ENCODE data around the gene HIGD1B. TPM values are rescaled to one million over a fixed set of nuclear protein-coding genes. Genes with fewer than 3 reads are reported as not detected.

HIGD1B gene
- total and polyA plus RNA-seq, 2 donors (not counting 3 experiments of a cell fraction or from before 2014, with no cell fraction given): not detected

GRCh38 chr17:44879376-44879775 is 31.7 kb downstream of the HIGD1B start:
- no peak overlapping the region for H3K4me3 ChIP-seq (replicated peaks in 1 of 3; ENCODE audit: insufficient read depth in 1 of 3, low read depth in 1 of 3, low read length in 3 of 3)
- FAIRE-seq: no peak
- no peak overlapping the region for H3K4me2 ChIP-seq (ENCODE audit: insufficient read depth, low read length)
- H3K36me3 ChIP-seq (ENCODE audit: control insufficient read depth in 2 of 2, extremely low read depth in 1 of 2, insufficient read depth in 2 of 2, low read length in 2 of 2): peaks cover 30 to 36% of the 10 kb centered on the region in 2 experiments
- H3K9me3 ChIP-seq (replicated peaks; ENCODE audit: control insufficient read depth, insufficient read depth, low read length): no peaks in the 10 kb centered on the region
- H3K9me1 ChIP-seq (replicated peaks; ENCODE audit: control insufficient read depth, extremely low read depth, insufficient read depth, low read length): no peaks in the 10 kb centered on the region
- dilution Hi-C loops (cut with MboI; ENCODE audit: extremely low pct_ligation_motif_present, low sequenced_read_pairs): no loop called here
- POLR2A ChIA-PET: interaction anchor here (1.3 kb wide), 1 partner anchor 19 kb away, joined by 3 read pairs; no protein-coding TSS in a partner anchor
- H3K4me1 ChIP-seq (ENCODE audit: control insufficient read depth, extremely low read depth, insufficient read depth, low read length): no peaks in the 10 kb centered on the region
- no peak for DNase-seq (ENCODE audit: low read depth, low spot score)
- no peaks in the 10 kb centered on the region for H4K20me1 ChIP-seq (replicated peaks; ENCODE audit: control insufficient read depth, extremely low read depth, insufficient read depth, low read length)
- H3K27ac ChIP-seq (ENCODE audit: insufficient read depth, low read depth, low read length): no peak overlapping the region
- H2AFZ ChIP-seq (ENCODE audit: low read depth, low read length): no peak overlapping the region
- no peak for TF ChIP-seq MAX (IDR thresholded peaks at IDR 0.05; ENCODE audit: insufficient read depth, insufficient read length)
- TF ChIP-seq, protein P1, sequence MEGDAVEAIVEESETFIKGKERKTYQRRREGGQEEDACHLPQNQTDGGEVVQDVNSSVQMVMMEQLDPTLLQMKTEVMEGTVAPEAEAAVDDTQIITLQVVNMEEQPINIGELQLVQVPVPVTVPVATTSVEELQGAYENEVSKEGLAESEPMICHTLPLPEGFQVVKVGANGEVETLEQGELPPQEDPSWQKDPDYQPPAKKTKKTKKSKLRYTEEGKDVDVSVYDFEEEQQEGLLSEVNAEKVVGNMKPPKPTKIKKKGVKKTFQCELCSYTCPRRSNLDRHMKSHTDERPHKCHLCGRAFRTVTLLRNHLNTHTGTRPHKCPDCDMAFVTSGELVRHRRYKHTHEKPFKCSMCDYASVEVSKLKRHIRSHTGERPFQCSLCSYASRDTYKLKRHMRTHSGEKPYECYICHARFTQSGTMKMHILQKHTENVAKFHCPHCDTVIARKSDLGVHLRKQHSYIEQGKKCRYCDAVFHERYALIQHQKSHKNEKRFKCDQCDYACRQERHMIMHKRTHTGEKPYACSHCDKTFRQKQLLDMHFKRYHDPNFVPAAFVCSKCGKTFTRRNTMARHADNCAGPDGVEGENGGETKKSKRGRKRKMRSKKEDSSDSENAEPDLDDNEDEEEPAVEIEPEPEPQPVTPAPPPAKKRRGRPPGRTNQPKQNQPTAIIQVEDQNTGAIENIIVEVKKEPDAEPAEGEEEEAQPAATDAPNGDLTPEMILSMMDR (IDR thresholded peaks at IDR 0.05; ENCODE audit: extremely low read depth in 1 of 2, insufficient read depth in 1 of 2, low read depth in 1 of 2, low read length in 2 of 2): no peak
- H3K79me2 ChIP-seq (ENCODE audit: control insufficient read depth, insufficient read depth, low read length): no peaks in the 10 kb centered on the region
- no TSS peak for BruUV-seq (replicated peaks)
- no peaks in the 10 kb centered on the region for H3K27me3 ChIP-seq (ENCODE audit: control insufficient read depth in 2 of 2, insufficient read depth in 2 of 2, low read length in 2 of 2)
- H3K9ac ChIP-seq (replicated peaks; ENCODE audit: extremely low read depth, insufficient read depth, low read length): no peak overlapping the region
- intact Hi-C loops (cut with micrococcal nuclease): no loop called here
- CTCF ChIA-PET: interaction anchor here (0.7 to 9.3 kb wide), 23 partner anchors 10 to 256 kb away, joined by 3 to 295 read pairs (median 6); partner anchors contain the start of genes ACBD4, ADAM11 and EFTUD2

- Histone ChIP-seq H3K9me3 (replicated peaks; ENCODE audit: control insufficient read depth, insufficient read depth, low read length) (no peaks in the 10 kb centered on the region), H3K27ac (ENCODE audit: insufficient read depth, low read depth, low read length) (no peak overlapping the region), H3K9me1 (replicated peaks; ENCODE audit: control insufficient read depth, extremely low read depth, insufficient read depth, low read length) (no peaks in the 10 kb centered on the region), H3K4me1 (ENCODE audit: control insufficient read depth, extremely low read depth, insufficient read depth, low read length) (no peaks in the 10 kb centered on the region), H3K79me2 (ENCODE audit: control insufficient read depth, insufficient read depth, low read length) (no peaks in the 10 kb centered on the region), H4K20me1 (replicated peaks; ENCODE audit: control insufficient read depth, extremely low read depth, insufficient read depth, low read length) (no peaks in the 10 kb centered on the region), H2AFZ (ENCODE audit: low read depth, low read length) (no peak overlapping the region), H3K36me3 (ENCODE audit: control insufficient read depth in 2 of 2, extremely low read depth in 1 of 2, insufficient read depth in 2 of 2, low read length in 2 of 2) (peaks cover 32 to 42% of the 10 kb centered on the region in 2 experiments), H3K4me3 (replicated peaks in 1 of 3; ENCODE audit: insufficient read depth in 1 of 3, low read depth in 1 of 3, low read length in 3 of 3) (no peak overlapping the region), H3K9ac (replicated peaks; ENCODE audit: extremely low read depth, insufficient read depth, low read length) (no peak overlapping the region), H3K27me3 (ENCODE audit: control insufficient read depth in 2 of 2, insufficient read depth in 2 of 2, low read length in 2 of 2) (no peaks in the 10 kb centered on the region), H3K4me2 (ENCODE audit: insufficient read depth, low read length) (no peak overlapping the region)
- CTCF ChIA-PET: interaction anchor here (1.1 to 9.3 kb wide), 6 partner anchors 10 to 256 kb away, joined by 4 to 295 read pairs (median 12); partner anchors contain the start of genes ACBD4 and ADAM11
- DNase-seq (ENCODE audit: low read depth, low spot score): no peak
- no TSS peak for BruUV-seq (replicated peaks)
- intact Hi-C loops (cut with micrococcal nuclease): no loop called here
- POLR2A ChIA-PET: no interaction called here
- TF ChIP-seq POLR2AphosphoS5 (IDR thresholded peaks at IDR 0.05; ENCODE audit: insufficient read depth, low read depth, low read length) (no peak), EZH2 (IDR thresholded peaks at IDR 0.05; ENCODE audit: borderline replicate concordance, low read depth, low read length, severe bottlenecking) (no peak), FOS (IDR thresholded peaks at IDR 0.05; ENCODE audit: borderline replicate concordance, insufficient read depth, low read length) (no peak)
- dilution Hi-C loops (cut with MboI; ENCODE audit: extremely low pct_ligation_motif_present, low sequenced_read_pairs): no loop called here
- FAIRE-seq: no peak
Measured at GRCh38 chr17:44880062-44880461, 32.4 kb downstream of the HIGD1B start.
